HuH-7.5 (cell line): ENCODE results near the gene MYH10.

Source experiments
- DNase-seq: peaks from one replicate; pipeline ENCODE4 v3.0.0; 2011; ENCODE audit warnings: low spot score

MYH10 gene

DNA sequence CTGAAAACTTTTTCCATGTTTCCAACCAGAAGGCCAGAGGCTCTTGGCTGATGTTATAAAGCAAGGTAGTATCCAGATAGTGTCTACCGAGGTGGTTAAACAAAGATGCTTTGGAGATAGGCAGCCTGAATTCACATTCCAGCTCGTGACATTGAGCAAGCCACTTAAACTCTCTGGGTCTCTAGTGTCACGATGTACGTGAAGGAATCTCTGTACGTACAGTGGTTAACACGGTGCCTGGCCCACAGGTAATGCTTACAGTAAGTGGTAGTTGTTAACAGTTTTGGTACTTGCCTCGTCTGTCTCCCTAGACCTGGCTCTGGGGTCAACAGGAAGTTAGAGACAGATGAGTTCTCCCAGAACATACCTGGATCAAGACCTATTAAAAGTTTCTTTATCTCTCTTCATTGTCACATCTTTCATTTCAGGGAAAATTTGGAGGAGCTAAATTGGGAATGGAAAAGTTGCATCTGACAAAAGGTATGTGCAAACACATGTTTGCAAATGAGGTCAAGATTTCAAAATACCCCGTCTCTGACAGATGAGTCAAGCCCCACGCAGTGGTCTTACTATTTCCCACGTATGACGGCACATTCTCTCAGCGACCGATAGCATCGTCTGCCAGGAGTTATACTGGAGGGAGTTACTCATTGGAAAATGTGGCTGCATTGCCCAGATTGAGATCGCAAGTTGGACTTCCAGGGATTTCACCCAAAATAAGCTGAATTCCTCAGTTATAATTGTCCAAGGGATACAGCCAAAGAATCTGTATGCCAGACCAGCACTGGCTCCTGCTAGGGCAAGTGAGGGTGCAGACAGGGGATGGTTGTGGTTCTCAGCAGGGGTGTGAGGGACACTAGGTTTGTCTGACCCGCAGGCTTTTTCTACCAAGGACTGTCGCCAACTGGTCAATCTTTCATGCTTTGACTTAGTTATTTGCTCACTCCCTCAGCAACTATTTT, 18.9 kb upstream of the MYH10 start:
- DNase-seq = no peak

GRCh38 chr17:8647956-8648355, 17.4 kb upstream of the MYH10 start:
- DNase-seq = no peak

- no peak for DNase-seq
Observed at GRCh38 chr17:8647202-8647601, 16.7 kb upstream of the MYH10 start.

GRCh38 chr17:8644507-8644902, 14.0 kb upstream of the MYH10 start:
- DNase-seq = no peak

DNA sequence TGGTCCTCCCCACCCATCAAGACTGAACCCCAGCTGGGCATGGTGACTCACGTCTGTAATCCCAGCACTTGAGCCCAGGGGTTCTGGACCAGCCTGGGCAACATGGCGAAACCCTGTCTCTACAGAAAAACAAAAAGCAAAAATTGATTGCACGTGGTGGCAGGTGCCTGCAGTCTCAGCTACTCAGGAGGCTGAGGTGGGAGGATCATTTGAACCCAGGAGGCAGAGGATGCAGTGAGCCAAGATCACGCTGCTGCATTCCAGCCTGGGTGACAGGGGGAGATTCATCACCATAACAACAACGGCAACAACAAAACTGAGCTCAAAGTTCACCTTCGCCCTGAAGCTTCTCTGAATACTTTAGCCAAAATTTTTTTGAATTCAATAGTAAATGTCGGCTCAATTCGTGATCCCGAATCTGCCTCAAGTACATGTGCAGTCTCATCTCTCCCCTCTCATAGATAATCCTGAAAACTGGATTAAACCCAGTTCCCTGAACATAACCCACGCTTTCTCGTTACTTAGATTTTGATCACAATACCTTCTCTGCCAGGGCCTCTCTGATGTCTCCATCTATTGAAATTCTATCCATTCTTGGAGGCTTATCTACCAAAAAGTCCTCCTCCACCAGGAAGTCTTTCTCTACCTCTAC, 13.5 kb upstream of the MYH10 start:
- no peak for DNase-seq

DNA sequence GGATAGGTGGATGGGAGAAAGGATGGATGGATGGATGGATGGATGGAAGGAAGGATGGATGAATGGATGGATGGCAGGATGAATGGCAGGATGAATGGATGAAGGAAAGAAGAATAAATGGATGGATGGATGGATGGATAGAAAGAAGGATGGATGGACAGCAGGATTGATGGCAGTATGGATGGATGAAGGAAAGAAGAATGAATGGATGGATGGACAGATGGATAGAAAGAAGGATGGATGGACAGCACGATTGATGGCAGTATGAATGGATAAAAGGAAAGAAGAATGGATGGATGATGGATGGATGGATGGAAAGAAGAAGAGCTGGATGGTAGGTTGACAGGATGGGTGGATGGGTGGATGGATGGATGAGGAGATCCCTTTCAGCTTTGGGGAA, 9.2 kb upstream of the MYH10 start:
- no peak for DNase-seq

GRCh38 chr17:8632061-8632460, 1.5 kb upstream of the MYH10 start:
- DNase-seq = peak; percentile 35

DNA sequence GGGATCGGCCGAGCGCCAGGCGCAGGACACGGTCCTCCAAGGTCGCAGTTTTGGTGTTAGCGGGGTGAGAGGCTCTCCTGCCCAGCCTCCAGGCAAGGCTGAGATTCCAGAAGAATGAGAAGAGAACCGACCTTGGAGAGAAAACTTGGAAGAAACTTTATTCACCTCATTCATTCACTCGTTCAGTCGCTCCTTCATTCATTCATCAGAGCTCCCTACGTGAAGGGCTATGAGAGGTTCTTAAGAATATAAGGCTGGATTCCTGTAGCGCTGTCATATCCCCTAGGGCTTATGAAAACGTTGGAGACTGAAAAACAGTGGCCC, 991 bp upstream of the MYH10 start:
- no peak for DNase-seq

GRCh38 chr17:8630802-8631553, 453 bp upstream of the MYH10 start:
- peak; percentile 94 for DNase-seq

DNA sequence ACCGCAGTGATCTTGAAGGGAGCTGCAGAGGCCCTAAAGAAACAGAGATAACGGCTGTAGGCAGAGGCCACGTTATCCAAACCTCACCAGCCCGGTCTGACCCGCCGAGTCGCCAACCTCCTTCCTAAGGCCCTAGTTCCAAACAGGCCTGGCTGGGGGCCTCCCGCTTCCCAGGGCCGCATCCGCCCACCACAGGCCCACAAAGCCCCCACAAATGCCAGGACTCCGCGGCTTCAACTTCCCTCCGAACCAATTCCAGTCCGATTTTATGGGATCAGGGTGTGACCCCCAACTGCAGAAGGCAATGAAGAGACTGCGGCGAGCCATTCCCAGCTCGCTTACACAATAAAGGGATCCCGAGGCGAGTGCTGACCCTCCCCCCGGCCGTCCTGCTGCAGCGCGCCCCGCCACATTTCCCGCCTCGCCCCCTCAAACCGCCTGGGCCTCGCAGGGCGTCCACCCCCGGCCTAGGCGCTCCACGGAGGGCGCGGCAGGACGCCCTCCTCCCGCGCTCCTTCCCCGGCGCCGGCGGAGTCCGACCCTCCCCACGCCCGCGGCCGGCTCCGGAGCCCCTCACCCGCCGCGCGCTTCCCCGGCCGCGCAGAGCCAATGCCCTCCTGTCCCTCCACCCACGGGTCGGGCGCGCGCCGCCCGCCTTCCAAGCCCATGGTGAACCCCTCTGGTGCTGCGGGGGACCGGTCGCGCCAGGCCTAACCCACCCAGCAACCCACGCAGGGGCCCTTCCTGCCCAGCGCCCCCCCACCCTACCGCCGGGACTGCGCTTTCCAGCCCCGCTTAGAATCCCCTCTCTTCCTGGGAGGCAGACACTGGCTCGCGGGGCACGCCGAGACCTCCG, 926 bp downstream of the MYH10 start:
- DNase-seq = peak; percentile 18

- DNase-seq = no peak
Observed at GRCh38 chr17:8628609-8629169, 1.8 kb downstream of the MYH10 start.

- DNase-seq = no peak
Observed at GRCh38 chr17:8628172-8628571, 2.4 kb downstream of the MYH10 start.

DNA sequence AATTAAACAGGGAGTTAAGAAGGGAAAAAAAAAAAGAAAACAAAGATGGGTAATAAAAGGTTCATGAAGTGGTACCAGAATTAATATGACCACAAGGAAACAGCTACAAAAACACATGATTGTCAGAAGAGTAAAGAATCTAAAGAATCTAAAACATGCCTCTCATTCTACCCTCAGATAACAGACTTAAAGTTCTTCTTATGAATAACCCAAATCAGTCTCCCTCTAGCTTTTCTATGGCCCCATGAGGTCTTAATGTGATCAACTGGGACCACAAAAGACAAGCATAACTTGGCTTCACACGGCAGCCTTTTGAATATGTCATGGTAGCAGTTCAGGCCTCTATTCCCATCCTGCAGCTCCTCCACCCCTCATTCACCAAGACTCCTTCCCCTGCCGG, 6.9 kb downstream of the MYH10 start:
- DNase-seq = no peak

DNA sequence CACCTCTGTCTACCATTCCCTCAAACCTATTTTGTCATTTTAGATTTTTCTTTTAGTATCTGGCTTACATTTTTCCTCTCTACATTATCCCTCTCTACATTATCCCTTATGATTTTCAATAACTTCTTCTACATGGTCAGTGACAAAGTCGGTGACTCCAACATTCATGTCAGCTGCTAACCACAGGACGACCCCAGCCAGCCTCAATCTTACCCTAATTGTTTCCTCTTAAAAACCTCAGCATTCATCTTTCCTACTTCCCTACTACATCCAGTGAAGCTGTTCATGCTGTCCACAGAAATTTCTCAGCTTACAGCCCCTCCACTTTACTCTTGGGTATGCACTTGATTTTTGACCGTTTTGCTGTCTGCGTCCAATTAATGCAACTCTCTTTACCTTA, 8.3 kb downstream of the MYH10 start:
- DNase-seq = no peak

- no peak for DNase-seq
Observed at GRCh38 chr17:8621585-8621984, 8.9 kb downstream of the MYH10 start.

GRCh38 chr17:8619294-8619693, 11.2 kb downstream of the MYH10 start:
- DNase-seq = no peak

GRCh38 chr17:8618825-8619224, 11.7 kb downstream of the MYH10 start:
- DNase-seq = no peak

DNA sequence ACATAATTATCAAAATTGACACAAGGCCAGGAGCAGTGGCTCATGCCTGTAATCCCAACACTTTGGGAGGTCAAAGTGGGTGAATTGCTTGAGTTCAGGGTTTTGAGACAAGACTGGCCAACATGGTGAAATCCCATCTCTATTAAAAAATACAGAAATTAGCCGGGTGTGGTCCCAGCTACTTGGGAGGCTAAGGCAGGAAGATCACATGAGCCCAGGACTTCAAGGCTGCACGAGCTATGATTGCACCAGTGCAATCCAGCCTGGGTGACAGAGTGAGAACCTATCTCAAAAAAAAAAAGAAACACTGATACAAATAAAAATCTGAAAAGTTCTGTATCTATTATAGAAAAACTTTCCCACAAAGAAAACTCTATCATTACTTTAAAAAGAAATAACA, 15.5 kb downstream of the MYH10 start:
- no peak for DNase-seq

- no peak for DNase-seq
Observed at GRCh38 chr17:8611619-8612298, 18.8 kb downstream of the MYH10 start.

DNA sequence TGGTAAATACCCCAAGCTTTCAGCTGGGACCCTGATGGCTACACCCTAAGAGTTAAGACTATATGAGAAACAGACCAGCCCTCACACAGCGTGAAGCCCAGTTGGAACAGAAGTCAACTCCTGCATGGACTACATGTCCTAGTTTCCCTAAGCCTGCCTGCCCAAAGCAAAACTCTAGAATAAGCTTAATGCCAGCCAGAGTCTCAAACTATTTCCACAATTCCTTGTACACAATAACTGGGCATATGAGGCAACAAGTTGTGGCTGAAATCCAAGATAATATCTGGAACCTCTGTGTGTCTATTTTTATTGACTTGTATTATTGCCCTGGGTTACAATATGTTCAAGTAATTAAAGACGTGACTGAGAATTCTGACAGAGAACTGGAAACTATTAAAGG, 19.4 kb downstream of the MYH10 start:
- DNase-seq = no peak

DNA sequence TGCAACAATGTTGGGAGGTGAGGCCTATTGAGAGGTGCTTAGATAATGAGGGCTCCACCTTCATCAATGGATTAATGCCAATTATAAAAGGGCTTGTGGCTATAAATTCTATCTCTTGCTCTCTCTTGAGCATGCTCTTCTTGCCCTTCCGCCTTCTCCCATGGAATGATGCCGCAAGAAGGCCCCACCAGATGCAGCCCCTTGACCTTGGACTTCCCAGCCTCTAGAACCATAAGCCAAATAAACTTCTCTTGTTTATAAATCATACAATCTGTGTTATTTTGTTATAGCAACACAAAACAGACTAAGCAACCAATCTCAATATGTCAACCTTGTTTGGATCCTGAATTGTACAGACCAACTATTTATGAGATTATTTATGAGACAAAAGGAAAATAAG, 20.0 kb downstream of the MYH10 start:
- DNase-seq = no peak
